ENCODE data around the gene GABRD.
"Not testable (repeated sequence)": the region's sequence is repeated elsewhere in the genome, so short reads cannot be mapped to it uniquely, and the experiment has no call there.

Gene GABRD, protein sequence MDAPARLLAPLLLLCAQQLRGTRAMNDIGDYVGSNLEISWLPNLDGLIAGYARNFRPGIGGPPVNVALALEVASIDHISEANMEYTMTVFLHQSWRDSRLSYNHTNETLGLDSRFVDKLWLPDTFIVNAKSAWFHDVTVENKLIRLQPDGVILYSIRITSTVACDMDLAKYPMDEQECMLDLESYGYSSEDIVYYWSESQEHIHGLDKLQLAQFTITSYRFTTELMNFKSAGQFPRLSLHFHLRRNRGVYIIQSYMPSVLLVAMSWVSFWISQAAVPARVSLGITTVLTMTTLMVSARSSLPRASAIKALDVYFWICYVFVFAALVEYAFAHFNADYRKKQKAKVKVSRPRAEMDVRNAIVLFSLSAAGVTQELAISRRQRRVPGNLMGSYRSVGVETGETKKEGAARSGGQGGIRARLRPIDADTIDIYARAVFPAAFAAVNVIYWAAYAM

DNA sequence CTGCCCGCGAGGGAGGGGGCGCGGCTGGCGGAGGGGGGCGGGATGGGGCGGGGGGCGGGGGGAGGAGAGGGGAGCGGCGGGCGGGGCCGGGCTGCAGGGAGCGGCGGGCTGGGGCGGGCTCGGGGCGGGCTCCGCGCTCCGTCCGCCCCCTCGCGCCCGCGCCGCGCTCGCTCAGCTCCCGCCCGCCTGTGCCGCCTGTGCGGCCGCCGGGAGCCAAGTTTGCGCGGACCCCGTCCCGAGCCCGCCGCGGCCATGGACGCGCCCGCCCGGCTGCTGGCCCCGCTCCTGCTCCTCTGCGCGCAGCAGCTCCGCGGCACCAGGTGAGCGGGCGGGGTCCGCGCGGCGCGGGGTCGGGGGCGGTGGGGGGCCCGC lies at the start of gene GABRD:
Gene GABRD, plus strand, starts transcription at position 174 of the 372 bp plus-strand sequence. Its CDS starts 79 bp downstream, at position 253.
- no peak for DNase-seq

DNA sequence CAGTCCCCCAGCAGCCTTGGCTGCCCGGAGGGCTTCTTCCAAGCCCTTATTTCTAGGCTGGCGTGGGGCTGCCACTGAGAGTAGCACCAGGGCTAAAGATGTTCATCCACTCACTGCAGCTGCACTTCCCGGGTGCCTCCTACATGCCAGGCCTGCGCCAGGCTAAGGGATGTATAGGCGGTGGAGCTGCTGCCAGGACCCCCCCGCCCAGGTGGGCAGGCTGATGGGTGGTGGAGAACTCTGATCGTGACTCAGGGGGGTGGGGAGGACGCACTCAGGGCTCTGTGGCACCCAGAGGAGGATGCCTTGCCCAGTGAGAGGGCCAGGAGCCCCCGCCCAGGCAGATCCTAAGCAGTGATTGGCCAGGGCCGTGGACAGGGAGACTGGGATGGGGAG lies 49.6 kb upstream of the GABRD start:
- no peak for DNase-seq

- DNase-seq, result no peak
These were observed 49.0 kb upstream of the GABRD start for GRCh38 chr1:1969953-1970716.

DNA sequence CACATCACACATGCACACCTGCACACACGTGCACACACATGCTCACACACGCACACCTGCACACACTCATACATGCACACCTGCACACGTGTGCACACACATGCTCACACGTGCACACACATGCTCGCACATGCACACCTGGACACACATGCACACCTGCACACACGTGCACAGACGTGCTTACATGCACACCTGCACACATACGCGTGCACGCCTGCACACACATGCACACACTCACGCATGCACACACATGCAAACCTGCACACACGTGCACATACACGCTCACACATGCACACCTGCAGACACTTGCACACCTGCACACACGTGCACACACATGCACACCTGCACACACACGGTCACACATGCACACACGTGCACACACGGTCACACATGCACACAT lies 48.1 kb upstream of the GABRD start:
- DNase-seq, result no peak

- DNase-seq, result no peak
These were observed 47.5 kb upstream of the GABRD start for GRCh38 chr1:1971688-1972087.

DNA sequence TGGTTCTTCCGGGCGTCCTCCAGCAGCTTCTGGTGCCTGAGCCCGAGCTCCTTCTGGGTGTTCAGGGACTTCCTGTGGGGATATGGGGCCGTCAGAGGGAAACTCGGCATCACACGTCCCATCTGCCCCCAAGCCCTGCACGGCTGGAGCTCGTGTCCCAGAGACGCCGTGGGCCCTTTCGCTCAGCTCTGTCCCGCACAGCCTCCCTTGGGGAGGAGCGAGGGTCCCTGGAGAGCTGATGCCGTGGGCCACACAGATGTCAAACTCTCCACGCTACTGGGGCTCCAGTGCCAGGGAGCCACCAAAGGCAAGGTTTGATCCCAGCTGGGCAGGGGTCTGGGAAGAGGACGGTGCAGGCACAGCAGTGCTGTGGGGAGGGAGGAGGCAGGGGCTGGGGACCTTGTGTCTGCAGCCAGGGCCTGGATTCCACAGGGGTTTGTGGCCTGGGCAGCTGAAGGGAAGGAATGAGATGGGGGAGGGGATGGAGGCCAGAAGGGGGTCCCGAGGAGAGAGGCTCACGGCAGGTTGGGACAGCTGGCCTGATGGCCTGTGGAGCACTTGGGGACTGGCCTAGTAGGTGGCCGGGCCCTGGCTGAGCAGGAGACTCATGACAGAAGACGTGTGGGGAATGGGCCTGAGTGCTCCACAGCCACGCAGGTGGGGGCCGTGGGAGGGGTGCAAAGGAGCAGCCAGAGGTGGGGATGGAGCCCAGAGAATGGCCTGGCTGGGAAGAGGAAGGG lies 46.0 kb upstream of the GABRD start:
- DNase-seq, result no peak

DNA sequence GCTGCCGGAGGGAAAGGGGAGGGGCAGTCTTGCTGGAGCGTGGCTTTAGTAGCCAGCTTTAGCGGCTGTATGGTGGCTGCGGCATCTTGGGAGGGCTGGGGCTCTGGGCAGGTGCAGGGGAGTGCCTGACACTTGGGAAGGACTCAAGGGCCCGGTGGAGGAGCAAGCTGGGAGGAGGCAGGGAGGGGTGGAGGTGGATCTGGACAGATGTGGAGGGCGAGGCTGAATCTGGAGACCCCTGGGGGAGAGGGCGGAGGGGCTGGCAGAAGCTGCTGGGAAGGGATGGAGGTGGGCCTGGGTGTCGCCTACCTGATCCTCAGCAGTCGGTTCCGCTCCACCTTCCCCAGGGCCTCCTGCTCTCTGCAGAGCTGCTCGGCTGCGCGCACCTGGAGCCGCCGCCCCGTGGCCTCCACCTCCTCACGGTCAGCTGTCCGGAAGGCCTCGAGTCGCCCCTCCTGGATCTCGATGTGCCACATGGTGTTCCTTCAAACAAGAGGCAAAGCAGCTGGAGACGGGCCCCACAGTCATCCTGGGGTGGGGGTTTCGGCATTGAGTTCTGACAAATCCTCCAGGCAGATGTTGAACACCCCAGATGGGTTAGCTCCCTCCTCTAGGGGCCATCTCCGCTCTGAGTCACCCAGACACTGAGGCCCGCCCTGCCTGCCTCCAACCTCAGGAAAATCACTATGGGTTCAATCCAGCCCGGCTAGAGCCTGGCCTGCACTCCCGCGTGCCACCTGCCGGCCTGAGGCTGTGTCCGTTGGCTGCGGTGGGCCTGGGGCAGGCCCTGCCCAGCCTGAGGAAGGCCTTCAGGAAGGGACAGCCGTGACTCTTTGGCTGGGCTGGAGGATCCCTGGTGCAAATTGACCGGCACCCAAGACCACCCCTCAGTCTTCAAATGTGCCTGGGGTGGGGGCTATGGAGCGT lies 45.2 kb upstream of the GABRD start:
- DNase-seq, result no peak

DNA sequence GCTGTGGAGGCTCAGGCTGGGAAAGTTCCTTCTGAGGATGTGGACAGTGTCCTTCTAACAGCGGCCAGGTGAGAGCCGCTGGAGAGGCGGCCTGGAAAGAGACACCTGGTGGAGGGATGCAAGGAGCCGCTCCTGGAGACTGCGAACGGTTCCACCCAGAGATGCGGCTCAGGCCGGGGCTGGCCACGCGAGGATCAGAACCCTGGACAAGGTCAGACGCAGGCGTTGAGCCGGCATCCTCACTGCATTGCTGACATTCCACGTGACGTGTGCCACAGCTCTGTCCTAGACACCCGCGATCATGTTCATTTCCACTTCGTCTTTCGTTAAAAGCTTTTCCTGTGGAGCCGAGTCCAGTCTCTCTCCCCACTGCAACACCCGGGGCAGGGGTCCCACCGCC lies 44.3 kb upstream of the GABRD start:
- no peak for DNase-seq

GRCh38 chr1:1975535-1975934 lies 43.6 kb upstream of the GABRD start:
- no peak for DNase-seq

GRCh38 chr1:1976031-1976430 lies 43.1 kb upstream of the GABRD start:
- DNase-seq, result no peak

DNA sequence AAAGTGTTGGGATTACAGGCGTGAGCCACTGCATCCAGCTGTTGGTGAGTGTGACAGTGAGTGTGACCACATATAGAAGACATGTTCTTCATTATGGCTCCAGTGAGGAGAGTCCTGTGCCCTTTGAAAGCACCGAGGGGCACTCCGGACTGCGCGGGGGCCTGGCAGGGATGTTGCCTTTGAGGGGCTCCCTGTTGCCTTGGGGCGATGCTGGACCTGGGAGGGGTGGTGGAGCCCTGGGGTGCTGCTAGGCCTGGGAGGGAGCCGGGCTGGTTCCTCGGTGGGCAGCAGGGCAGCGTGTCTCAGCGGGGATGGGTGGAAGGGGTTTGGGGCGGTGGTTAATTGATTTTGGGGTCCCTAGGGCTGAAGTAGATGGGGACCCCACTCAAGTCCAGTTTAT lies 41.0 kb upstream of the GABRD start:
- DNase-seq, result no peak

GRCh38 chr1:1978690-1979481 lies 40.3 kb upstream of the GABRD start:
- not testable (repeated sequence) for DNase-seq

DNA sequence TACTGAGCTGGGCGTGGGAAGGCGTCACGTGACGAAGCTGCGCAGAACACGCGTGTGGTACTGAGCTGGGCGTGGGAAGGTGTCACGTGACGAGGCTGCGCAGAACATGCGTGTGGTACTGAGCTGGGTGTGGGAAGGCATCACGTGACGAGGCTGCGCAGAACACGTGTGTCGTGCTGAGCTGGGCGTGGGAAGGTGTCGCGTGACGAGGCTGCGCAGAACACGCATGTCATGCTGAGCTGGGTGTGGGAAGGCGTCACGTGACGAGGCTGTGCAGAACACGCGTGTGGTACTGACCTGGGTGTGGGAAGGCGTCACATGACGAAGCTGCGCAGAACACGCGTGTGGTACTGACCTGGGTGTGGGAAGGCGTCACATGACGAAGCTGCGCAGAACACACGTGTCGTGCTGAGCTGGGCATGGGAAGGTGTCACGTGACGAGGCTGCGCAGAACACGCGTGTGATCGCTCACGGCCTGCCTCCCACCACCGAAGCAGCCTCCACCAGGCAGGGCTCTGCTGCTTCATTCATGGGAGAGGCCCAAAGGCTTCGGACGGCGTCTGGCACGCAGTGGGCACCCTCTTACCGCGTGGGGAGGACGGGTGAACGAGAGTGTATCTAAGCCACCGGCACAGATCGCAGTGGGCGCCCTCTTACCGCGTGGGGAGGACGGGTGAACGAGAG lies 39.5 kb upstream of the GABRD start:
- DNase-seq, result no peak

DNA sequence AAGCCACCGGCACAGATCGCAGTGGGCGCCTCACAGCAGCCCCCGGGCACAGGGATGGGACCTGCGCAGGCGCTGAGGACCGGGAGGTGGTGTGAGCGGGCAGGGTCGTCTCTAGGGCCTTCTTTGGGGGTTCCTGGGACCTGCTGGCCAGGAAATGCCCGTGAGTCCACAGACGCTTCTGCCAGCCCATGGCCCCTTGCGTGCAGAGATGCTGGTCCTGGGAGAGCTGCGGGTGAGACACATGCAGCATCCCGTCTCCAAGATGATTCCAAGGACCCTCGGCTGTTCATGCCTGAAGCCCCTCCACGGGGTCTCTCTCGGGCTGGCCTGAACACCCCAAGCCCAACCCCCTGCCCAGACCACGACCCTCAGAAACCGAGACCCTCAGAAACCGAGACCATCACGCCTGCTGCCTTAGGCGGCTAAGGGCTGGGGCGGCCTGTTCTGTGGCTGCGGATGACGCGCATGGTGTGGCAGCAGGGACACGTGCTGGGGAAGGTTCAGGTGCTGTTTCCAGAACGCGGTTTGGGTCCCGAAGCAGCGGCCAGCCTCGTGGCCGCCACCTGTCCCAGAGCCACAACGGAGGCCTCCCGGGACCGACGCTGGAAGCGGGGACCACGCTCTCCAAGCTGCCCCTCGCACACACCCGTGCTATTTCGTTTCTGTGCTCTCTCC lies 38.5 kb upstream of the GABRD start:
- DNase-seq, result no peak

DNA sequence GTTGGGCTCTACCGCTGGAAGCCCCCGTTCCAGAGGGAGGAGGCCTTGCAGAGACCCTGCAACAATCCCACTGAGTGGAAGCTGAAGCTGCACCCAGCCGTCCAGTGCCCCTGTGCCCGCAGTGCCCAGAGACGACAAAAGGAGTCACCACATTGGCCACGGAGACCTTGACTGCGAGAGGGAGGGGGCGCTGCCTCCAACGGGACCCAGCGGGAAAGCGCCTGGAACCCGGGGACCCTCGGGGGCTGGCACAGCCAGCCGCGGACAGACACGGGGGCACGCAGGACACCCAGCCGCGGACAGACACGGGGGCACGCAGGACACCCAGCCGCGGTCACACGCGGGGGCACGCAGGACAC lies 38.0 kb upstream of the GABRD start:
- no peak for DNase-seq

- DNase-seq, result not testable (repeated sequence)
These were observed 37.4 kb upstream of the GABRD start for GRCh38 chr1:1981631-1982327.

DNA sequence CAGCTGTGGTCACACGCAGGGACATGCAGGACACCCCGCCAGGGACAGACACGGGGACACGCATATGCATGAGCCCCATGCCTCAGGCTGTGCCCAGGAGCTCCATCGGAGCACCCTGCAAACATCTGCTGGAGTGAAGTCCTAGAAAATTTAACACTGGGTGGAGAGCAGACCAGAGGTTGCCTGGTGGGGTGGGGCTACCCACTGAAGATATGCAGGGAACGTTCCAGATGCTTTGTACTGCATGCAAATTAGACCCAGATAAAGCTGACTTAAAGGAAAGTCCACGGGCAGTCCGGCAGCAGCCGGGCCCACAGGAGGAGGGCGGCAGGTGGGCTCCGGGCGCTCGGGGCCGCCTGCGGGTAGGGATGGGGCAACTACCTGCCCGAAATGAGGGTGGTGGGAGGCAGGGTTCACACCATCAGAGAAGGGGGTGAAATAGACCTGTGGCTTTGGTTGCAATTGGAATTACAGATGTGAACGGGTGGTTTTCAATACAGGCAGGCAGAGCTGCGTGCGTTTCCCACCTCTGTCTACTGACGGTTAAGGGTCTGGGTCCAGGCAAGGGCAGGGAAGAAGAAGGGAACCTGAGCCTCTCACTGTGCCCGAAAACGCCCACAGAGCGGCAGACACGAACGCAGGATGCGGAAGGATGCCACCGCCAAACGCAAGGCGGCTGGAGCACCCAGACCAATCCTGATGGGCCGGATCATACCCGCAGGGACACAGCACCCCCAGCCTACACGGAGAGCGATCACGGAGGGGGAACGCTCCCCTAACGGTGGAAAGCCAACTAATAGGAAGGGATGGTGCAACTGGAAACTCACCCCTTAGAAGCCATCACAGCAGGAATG lies 36.5 kb upstream of the GABRD start:
- DNase-seq, result no peak

- no peak for DNase-seq
These were observed 34.5 kb upstream of the GABRD start for GRCh38 chr1:1984560-1985070.
